Globus pallidus (tissue), 1 donor: ENCODE data around the gene VWDE.
"Not testable (repeated sequence)": the region's sequence is repeated elsewhere in the genome, so short reads cannot be mapped to it uniquely, and the experiment has no call there.

Experiments
- DNase-seq: peaks from one replicate; pipeline ENCODE4 v3.0.0-alpha.2; 2015; ENCODE audit warnings: low spot score

Gene VWDE

DNA sequence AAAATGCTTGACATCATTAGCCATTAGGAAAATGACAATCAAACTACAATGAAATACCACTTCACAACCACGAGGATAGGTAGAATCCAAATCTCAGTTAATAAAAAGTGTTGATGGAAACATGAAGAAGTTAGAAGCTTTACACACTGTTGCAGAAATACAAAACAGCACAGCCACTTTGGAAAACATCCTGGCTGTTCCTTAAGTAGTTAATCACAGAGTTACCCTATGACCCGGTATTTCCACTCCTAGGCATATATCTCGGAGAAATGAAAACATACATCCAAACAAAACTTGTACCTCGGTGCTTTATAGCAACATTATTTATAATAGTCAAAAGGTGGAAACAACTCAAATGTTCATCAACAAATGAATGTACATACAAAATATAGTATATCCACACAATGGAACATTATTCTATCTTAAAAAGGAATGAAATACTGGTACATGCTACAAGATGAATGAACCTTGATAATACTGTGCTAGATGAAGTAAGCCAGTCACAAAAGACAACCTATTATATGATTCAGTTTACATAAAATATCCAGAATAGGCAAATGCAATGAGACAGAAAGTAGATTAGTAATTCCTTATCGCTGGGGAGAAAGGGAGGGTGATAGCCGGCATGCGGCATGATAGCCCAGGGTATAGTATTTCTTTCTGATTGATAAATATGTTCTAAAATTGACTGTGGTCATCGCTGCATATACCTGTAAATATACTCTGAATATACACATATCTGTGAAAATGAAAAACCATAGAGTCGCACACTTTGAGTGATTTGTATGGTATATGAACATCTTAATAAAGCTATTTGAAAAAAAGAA is 1.9 kb downstream of the VWDE start:
- no peak for DNase-seq

- DNase-seq, result no peak
Observed at GRCh38 chr7:12398186-12398585, 5.5 kb downstream of the VWDE start.

DNA sequence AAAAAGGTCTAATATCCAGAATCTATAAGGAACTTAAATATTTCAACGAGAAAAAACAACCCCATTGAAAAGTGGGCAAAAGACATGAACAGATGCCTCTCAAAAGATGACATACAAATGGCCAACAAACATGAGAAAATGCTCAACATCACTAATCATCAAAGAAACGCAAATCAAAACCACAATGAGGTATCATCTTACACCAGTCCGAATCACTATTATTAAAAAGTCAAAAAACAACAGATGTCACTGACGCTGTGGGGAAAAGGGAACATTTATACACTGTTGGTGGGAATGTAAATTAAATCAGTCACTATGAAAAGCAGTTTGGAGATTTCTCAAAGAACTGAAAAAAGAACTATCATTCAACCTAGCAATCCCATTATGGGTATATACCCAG is 6.0 kb downstream of the VWDE start:
- DNase-seq, result no peak

DNA sequence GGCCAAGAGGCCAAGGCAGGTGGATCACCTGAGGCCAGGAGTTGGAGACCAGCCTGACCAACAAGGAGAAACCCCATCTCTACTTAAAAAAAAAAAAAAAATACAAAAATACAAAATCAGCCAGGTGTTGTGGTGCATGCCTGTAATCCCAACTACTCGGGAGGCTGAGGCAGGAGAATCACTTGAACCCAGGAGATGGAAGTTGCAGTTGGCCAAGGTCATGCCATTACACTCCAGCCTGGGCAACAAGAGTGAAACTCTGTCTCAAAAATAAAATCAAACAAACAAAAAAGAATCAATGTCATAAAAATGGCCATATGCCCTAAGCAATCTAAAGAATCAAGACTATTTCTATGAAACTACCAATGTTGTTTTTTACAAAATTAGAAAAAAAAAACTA is 7.0 kb downstream of the VWDE start:
- not testable (repeated sequence) for DNase-seq

DNA sequence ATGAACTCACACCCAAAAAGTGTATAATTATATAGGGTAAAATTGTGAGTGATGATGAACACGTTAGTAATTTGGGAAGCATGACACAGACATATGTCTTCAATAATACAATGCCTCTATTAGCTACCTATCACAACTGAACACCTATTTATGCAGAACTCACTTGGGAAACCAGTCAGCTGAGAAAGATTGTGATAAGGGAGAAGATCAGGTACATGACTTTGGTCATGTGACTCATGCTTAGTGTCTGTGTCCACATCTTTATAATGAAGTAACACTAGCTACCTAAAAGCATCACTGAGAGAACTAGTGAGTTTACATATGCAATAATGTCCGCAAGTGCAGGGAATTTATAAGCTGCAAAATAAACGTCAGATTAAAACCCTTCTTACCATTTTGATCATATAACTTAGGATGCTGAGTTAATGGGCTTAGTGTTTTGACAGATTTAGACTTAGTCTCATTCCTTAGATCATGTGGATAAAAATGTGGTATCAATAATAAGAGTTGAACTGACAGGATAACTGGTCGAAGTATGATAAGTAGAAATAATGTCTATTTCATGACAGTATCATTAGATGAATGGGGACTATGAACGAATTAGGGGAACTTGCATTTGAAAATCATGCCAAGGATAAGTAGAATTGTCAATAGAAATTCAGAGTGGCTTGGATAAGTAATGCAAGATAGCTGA is 11.6 kb downstream of the VWDE start:
- DNase-seq, result no peak

GRCh38 chr7:12389089-12389700 is 14.5 kb downstream of the VWDE start:
- peak; percentile 65 for DNase-seq

GRCh38 chr7:12386313-12386740 is 17.3 kb downstream of the VWDE start:
- DNase-seq, result no peak

GRCh38 chr7:12385364-12385786 is 18.3 kb downstream of the VWDE start:
- DNase-seq, result no peak

DNA sequence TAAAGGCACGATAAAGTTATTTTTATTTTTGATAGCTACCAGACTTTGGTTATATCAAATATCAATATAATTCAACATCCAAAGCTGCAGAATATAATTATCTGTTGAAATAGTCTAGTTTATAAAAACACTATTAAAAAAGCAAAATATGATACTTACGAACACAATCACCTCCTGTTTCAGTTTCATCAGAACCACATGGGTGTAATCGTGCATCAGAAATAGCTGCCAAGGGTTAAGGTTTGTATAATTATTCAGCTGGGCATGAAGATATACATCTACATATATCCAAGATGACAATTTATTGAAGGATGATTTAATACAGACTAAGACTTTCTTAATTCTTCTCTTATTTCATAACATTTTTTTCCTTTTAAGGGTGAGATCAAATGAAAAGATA is 20.3 kb downstream of the VWDE start:
- DNase-seq, result no peak

DNA sequence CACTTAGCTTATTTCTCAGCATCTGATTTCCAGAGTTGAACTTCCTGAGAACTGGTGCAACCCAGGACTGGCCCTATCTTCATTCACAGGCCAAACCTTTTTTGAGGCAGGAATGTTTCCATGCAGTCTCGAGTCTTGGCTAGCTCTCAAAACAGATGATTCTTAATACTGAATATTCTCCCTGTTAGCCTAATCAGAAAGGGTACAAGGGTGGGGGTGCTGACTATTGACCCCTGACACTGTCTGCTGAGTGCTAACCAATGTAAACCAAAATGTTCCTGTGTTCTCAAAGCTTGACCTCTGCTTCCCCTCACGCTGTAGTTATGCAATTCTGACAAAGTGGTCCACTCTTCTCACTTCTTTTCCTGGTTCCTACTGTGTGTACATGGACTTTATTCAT is 25.3 kb downstream of the VWDE start:
- DNase-seq, result no peak

GRCh38 chr7:12377406-12377805 is 26.3 kb downstream of the VWDE start:
- no peak for DNase-seq

GRCh38 chr7:12373580-12374263 is 29.9 kb downstream of the VWDE start:
- no peak for DNase-seq

DNA sequence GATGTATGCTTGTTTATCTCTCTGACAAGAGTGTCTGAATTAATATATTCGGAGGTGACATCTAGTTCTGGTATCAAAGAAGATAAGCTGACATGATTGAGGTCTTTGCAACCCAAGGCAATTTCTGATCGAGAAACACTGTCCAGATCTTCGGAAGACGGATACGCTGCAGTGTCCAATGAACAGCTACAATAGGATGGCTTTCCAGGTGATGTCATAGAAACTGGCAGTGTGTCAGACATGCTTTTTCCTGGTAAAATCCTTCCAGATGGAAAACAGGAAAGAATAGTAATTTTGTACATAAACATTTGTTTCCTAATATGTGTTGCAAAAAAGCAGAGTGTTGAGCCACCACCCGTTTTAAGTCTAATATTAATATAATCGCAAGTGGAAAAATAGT is 33.4 kb downstream of the VWDE start:
- DNase-seq, result no peak

- DNase-seq, result no peak
Observed at GRCh38 chr7:12369756-12370155, 33.9 kb downstream of the VWDE start.

DNA sequence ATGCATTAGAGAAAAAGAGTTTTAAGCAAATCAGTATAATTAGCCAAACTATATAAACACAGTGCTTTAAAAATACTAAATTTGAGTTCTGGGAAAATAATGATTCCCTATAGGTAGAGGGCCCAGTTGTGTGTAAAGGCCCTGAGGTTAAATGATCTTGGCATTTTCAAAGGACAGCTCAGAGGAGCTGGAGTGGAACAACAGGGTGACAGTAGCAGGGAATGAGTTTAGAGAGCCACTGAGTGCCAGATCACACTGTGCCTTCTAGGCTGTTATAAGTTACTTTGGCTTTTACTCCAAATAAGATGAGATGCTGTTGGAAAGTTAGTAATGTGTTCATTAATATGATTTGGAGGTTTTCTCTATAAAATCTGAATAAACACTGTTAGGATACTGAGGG is 34.6 kb downstream of the VWDE start:
- DNase-seq, result no peak

GRCh38 chr7:12360948-12361347 is 42.7 kb downstream of the VWDE start:
- DNase-seq, result no peak

GRCh38 chr7:12358694-12359093 is 45.0 kb downstream of the VWDE start:
- no peak for DNase-seq

DNA sequence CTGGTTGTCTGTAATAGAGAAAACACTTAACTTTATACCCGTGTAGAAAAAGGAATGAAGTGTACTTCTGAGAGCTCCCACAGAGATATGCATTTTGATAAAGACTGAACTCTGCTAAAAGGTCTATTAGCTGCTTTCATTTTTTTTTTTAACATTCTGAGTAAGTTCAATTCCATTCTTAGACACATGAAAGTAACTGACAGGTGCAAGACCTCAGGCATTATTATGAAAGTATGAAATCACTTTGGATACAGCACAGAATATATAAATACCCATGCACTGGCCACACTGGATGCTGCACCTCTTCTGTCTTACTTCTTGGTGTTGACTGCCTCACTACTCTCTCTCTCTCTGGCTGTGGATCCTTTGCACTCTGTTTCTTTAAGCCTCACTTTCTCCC is 46.2 kb downstream of the VWDE start:
- DNase-seq, result no peak

GRCh38 chr7:12351843-12352242 is 51.8 kb downstream of the VWDE start:
- no peak for DNase-seq

DNA sequence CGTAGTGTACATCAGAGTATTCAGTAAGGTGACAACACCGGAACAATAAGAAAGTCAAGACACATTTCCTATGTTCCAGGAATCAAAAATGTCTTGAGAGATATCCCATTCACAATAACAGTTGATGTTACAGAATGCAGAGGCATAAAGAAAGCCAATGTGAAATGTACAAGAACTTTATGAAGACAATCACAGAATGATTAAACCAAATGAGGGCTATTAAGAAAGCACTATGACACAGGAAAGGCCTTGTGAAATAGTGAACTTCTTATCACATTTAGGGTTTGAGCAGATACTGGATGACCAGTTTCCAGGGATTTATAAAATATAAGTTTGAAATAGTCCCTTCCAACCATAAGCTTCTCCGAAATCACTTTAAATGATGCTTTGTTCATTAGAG is 52.7 kb downstream of the VWDE start:
- no peak for DNase-seq

GRCh38 chr7:12337095-12337494 is 66.6 kb downstream of the VWDE start:
- no peak for DNase-seq
